ENCODE measurements around the gene NPR2. TPM values are rescaled to one million over a fixed set of nuclear protein-coding genes. Genes with fewer than 3 reads are reported as not detected.

The NPR2 gene
- total and polyA plus RNA-seq, 2 donors (not counting 3 experiments of a cell fraction or from before 2014, with no cell fraction given), result 16.4 to 25.6 TPM

- BruUV-seq (replicated peaks), result no TSS peak
- DNase-seq (ENCODE audit: low read depth, low spot score), result no peak
- no peak overlapping the region for H3K4me3 ChIP-seq (replicated peaks in 1 of 3; ENCODE audit: insufficient read depth in 1 of 3, low read depth in 1 of 3, low read length in 3 of 3)
- ChIA-PET POLR2A (no interaction called here), CTCF (interaction anchor here (0.9 kb wide), 1 partner anchor 27 kb away, joined by 3 read pairs; no protein-coding TSS in a partner anchor)
- dilution Hi-C loops (cut with MboI; ENCODE audit: extremely low pct_ligation_motif_present, low sequenced_read_pairs), result no loop called here
- no peak overlapping the region for H3K27ac ChIP-seq (ENCODE audit: insufficient read depth, low read depth, low read length)
- H3K9me1 ChIP-seq (replicated peaks; ENCODE audit: control insufficient read depth, extremely low read depth, insufficient read depth, low read length), result no peaks in the 10 kb centered on the region
- H3K9ac ChIP-seq (replicated peaks; ENCODE audit: extremely low read depth, insufficient read depth, low read length), result no peak overlapping the region
- H3K4me2 ChIP-seq (ENCODE audit: insufficient read depth, low read length), result no peak overlapping the region
- H3K9me3 ChIP-seq (replicated peaks; ENCODE audit: control insufficient read depth, insufficient read depth, low read length), result no peaks in the 10 kb centered on the region
- no peak for TF ChIP-seq MYC (IDR thresholded peaks at IDR 0.05; ENCODE audit: low read depth, low read length)
- no peak for TF ChIP-seq MAX (IDR thresholded peaks at IDR 0.05; ENCODE audit: insufficient read depth, insufficient read length)
- no peak for TF ChIP-seq CTCF (IDR thresholded peaks at IDR 0.05; ENCODE audit: extremely low read depth in 1 of 2, insufficient read depth in 1 of 2, low read depth in 1 of 2, low read length in 2 of 2)
- no peak for TF ChIP-seq EZH2 (IDR thresholded peaks at IDR 0.05; ENCODE audit: borderline replicate concordance, low read depth, low read length, severe bottlenecking)
- TF ChIP-seq POLR2A (IDR thresholded peaks at IDR 0.05; ENCODE audit: low read depth, low read length), result no peak
- TF ChIP-seq POLR2AphosphoS5 (IDR thresholded peaks at IDR 0.05; ENCODE audit: insufficient read depth, low read depth, low read length), result no peak
- TF ChIP-seq FOS (IDR thresholded peaks at IDR 0.05; ENCODE audit: borderline replicate concordance, insufficient read depth, low read length), result no peak
- TF ChIP-seq JUN (IDR thresholded peaks at IDR 0.05; ENCODE audit: borderline replicate concordance, insufficient read depth, insufficient read length, low read depth), result no peak
- no peak for TF ChIP-seq GATA2 (IDR thresholded peaks at IDR 0.05; ENCODE audit: insufficient read depth, insufficient read length, low read depth, low read length)
- peaks cover 34% of the 10 kb centered on the region for H3K4me1 ChIP-seq (ENCODE audit: control insufficient read depth, extremely low read depth, insufficient read depth, low read length)
- intact Hi-C loops (cut with micrococcal nuclease), result no loop called here
- H3K36me3 ChIP-seq (ENCODE audit: control insufficient read depth in 2 of 2, extremely low read depth in 1 of 2, insufficient read depth in 2 of 2, low read length in 2 of 2), result no peaks in the 10 kb centered on the region
- no peaks in the 10 kb centered on the region for H3K79me2 ChIP-seq (ENCODE audit: control insufficient read depth, insufficient read depth, low read length)
- no peaks in the 10 kb centered on the region for H4K20me1 ChIP-seq (replicated peaks; ENCODE audit: control insufficient read depth, extremely low read depth, insufficient read depth, low read length)
- no peak overlapping the region for H2AFZ ChIP-seq (ENCODE audit: low read depth, low read length)
- FAIRE-seq, result no peak
- H3K27me3 ChIP-seq (ENCODE audit: control insufficient read depth in 2 of 2, insufficient read depth in 2 of 2, low read length in 2 of 2), result no peaks in the 10 kb centered on the region
These were observed 27.6 kb upstream of the NPR2 start for GRCh38 chr9:35763803-35764202.
